ENCODE data around the gene SUSD1. TPM values are rescaled to one million over a fixed set of nuclear protein-coding genes. Genes with fewer than 3 reads are reported as not detected.
A peak's percentile ranks its signal among the peaks of the same experiment; 100 is the strongest.
"Not testable (repeated sequence)": the region's sequence is repeated elsewhere in the genome, so short reads cannot be mapped to it uniquely, and the experiment has no call there.

The SUSD1 gene
- total RNA-seq, 3 donors from 2014 or later, result 18.8 to 43.8 (median 19.5) TPM

GRCh38 chr9:112075009-112075378 is 100.1 kb downstream of the SUSD1 start:
- H3K36me3 ChIP-seq (ENCODE audit: low read depth), result no peaks in the 10 kb centered on the region
- intact Hi-C loops (cut with DNase I, micrococcal nuclease), result loop anchor here (2.0 to 10.0 kb wide), 2 partner anchors 180 to 314 kb away; partner anchors contain the start of gene UGCG (in 1 of the 2)
- ATAC-seq (no peak), DNase-seq (no peak)
- H3K4me1 ChIP-seq (ENCODE audit: low read depth), result peaks cover 10% of the 10 kb centered on the region
- H3K9me3 ChIP-seq, result no peaks in the 10 kb centered on the region
- TF ChIP-seq CTCF (IDR thresholded peaks at IDR 0.05), result no peak
- H3K4me3 ChIP-seq, result no peak overlapping the region

- peak; percentile 55 for TF ChIP-seq CTCF (IDR thresholded peaks at IDR 0.05)
- DNase-seq (peak in 1 of 3 donors; percentile 90), ATAC-seq (peak; percentile 86)
- no peaks in the 10 kb centered on the region for H3K9me3 ChIP-seq
- H3K36me3 ChIP-seq (ENCODE audit: low read depth), result no peaks in the 10 kb centered on the region
- intact Hi-C loops (cut with DNase I, micrococcal nuclease), result loop anchor here (2.0 to 10.0 kb wide), 3 partner anchors 180 to 314 kb away; partner anchors contain the start of gene UGCG (in 1 of the 2)
- no peak overlapping the region for H3K4me3 ChIP-seq
- peaks cover 14% of the 10 kb centered on the region for H3K4me1 ChIP-seq (ENCODE audit: low read depth)
Observed at GRCh38 chr9:112074250-112075008, 100.7 kb downstream of the SUSD1 start.

GRCh38 chr9:112073639-112074173 is 101.4 kb downstream of the SUSD1 start:
- not testable (repeated sequence) for ATAC-seq; H3K9me3 ChIP-seq; H3K4me3 ChIP-seq; DNase-seq; H3K36me3 ChIP-seq (ENCODE audit: low read depth)
- intact Hi-C loops (cut with DNase I, micrococcal nuclease), result loop anchor here (2.0 to 10.0 kb wide), 3 partner anchors 179 to 313 kb away; partner anchors contain the start of gene UGCG (in 1 of the 2)
- H3K4me1 ChIP-seq (ENCODE audit: low read depth), result peaks cover 21% of the 10 kb centered on the region

GRCh38 chr9:112072721-112073638 is 102.1 kb downstream of the SUSD1 start:
- no peak for DNase-seq
- Histone ChIP-seq H3K36me3 (ENCODE audit: low read depth) (no peaks in the 10 kb centered on the region), H3K4me1 (ENCODE audit: low read depth) (peaks cover 22% of the 10 kb centered on the region), H3K4me3 (no peak overlapping the region), H3K9me3 (no peaks in the 10 kb centered on the region)
- ATAC-seq, result no peak
- TF ChIP-seq CTCF (IDR thresholded peaks at IDR 0.05), result no peak
- intact Hi-C loops (cut with DNase I, micrococcal nuclease), result loop anchor here in 1 of 2 donors (5.0 to 10.0 kb wide), 2 partner anchors 178 to 311 kb away; partner anchors contain the start of gene UGCG

GRCh38 chr9:112069318-112070169 is 105.6 kb downstream of the SUSD1 start:
- TF ChIP-seq CTCF (IDR thresholded peaks at IDR 0.05), result no peak
- Histone ChIP-seq H3K4me1 (ENCODE audit: low read depth) (peaks cover 34% of the 10 kb centered on the region), H3K4me3 (no peak overlapping the region), H3K36me3 (ENCODE audit: low read depth) (no peaks in the 10 kb centered on the region), H3K9me3 (no peaks in the 10 kb centered on the region)
- DNase-seq (peak in 1 of 3 donors; percentile 58), ATAC-seq (peak; percentile 74)
- intact Hi-C loops (cut with DNase I, micrococcal nuclease), result loop anchor here in 1 of 2 donors (5.0 to 10.0 kb wide), 2 partner anchors 175 to 307 kb away; partner anchors contain the start of gene UGCG

Data from mucosa of descending colon (tissue), 3 donors.